ENCODE results near the gene CTNNA2.

- TF ChIP-seq, protein P1, sequence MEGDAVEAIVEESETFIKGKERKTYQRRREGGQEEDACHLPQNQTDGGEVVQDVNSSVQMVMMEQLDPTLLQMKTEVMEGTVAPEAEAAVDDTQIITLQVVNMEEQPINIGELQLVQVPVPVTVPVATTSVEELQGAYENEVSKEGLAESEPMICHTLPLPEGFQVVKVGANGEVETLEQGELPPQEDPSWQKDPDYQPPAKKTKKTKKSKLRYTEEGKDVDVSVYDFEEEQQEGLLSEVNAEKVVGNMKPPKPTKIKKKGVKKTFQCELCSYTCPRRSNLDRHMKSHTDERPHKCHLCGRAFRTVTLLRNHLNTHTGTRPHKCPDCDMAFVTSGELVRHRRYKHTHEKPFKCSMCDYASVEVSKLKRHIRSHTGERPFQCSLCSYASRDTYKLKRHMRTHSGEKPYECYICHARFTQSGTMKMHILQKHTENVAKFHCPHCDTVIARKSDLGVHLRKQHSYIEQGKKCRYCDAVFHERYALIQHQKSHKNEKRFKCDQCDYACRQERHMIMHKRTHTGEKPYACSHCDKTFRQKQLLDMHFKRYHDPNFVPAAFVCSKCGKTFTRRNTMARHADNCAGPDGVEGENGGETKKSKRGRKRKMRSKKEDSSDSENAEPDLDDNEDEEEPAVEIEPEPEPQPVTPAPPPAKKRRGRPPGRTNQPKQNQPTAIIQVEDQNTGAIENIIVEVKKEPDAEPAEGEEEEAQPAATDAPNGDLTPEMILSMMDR (IDR thresholded peaks at IDR 0.05), result no peak
- TF ChIP-seq EZH2phosphoT487 (IDR thresholded peaks at IDR 0.05; ENCODE audit: borderline replicate concordance, low read depth) (no peak), ELF1 (IDR thresholded peaks at IDR 0.05) (no peak), RAD21 (IDR thresholded peaks at IDR 0.05; ENCODE audit: low read length) (no peak), EP300 (IDR thresholded peaks at IDR 0.05; ENCODE audit: borderline replicate concordance in 1 of 2, low read depth in 1 of 2, low read length in 1 of 2) (no peak), RFX5 (IDR thresholded peaks at IDR 0.05; ENCODE audit: low read length) (no peak), TAF1 (IDR thresholded peaks at IDR 0.05; ENCODE audit: borderline replicate concordance, low read depth, low read length) (no peak), POLR2AphosphoS5 (IDR thresholded peaks at IDR 0.05; ENCODE audit: low read depth, low read length) (no peak)
Observed at GRCh38 chr2:80517316-80517715, 1004.5 kb downstream of the CTNNA2 start.

Data from SK-N-SH (cell line).